GM18868 (cell line): ENCODE measurements around the gene BTAF1.
A peak's percentile ranks its signal among the peaks of the same experiment; 100 is the strongest.
"Not testable (repeated sequence)": the region's sequence is repeated elsewhere in the genome, so short reads cannot be mapped to it uniquely, and the experiment has no call there.

Experiments
- ATAC-seq: cut with Tn5 transposase; IDR thresholded peaks from one replicate; pipeline ENCODE4 v1.9.1; 2021; ENCODE audit warnings: mild to moderate bottlenecking, moderate library complexity; ENCODE audit not compliant: unreplicated experiment

BTAF1 gene

GRCh38 chr10:91923371-91924211, at the start of gene BTAF1:
TSS of gene BTAF1 (plus strand) at chr10:91923770. CDS start at chr10:91924077, 307 bp downstream.
- ATAC-seq, result peak; percentile 97

- no peak for ATAC-seq
These were observed 48.4 kb upstream of the BTAF1 start for GRCh38 chr10:91875156-91875555.

GRCh38 chr10:91875779-91876178, 47.8 kb upstream of the BTAF1 start:
- ATAC-seq, result no peak

- ATAC-seq, result no peak
These were observed 43.9 kb upstream of the BTAF1 start for GRCh38 chr10:91879515-91880170.

GRCh38 chr10:91880310-91880709, 43.3 kb upstream of the BTAF1 start:
- no peak for ATAC-seq

GRCh38 chr10:91883549-91884444, 39.8 kb upstream of the BTAF1 start:
- ATAC-seq, result no peak

GRCh38 chr10:91884536-91884935, 39.0 kb upstream of the BTAF1 start:
- no peak for ATAC-seq

- no peak for ATAC-seq
These were observed 38.0 kb upstream of the BTAF1 start for GRCh38 chr10:91885362-91886079.

GRCh38 chr10:91886954-91887271, 36.7 kb upstream of the BTAF1 start:
- no peak for ATAC-seq

- ATAC-seq, result no peak
These were observed 36.1 kb upstream of the BTAF1 start for GRCh38 chr10:91887272-91888076.

GRCh38 chr10:91891125-91892001, 32.2 kb upstream of the BTAF1 start:
- no peak for ATAC-seq

- no peak for ATAC-seq
These were observed 30.5 kb upstream of the BTAF1 start for GRCh38 chr10:91893051-91893450.

GRCh38 chr10:91894261-91894685, 29.3 kb upstream of the BTAF1 start:
- not testable (repeated sequence) for ATAC-seq

GRCh38 chr10:91896212-91896756, 27.3 kb upstream of the BTAF1 start:
- ATAC-seq, result no peak

- no peak for ATAC-seq
These were observed 26.1 kb upstream of the BTAF1 start for GRCh38 chr10:91897421-91897820.

GRCh38 chr10:91901784-91902677, 21.5 kb upstream of the BTAF1 start:
- ATAC-seq, result no peak

GRCh38 chr10:91907033-91907594, 16.5 kb upstream of the BTAF1 start:
- ATAC-seq, result no peak
